GM18907 (cell line): ENCODE data around the gene CDH4.

ENCODE experiments used
- ATAC-seq: cut with Tn5 transposase; IDR thresholded peaks from one replicate; pipeline ENCODE4 v1.9.1; 2021; ENCODE audit warnings: mild to moderate bottlenecking, moderate library complexity; ENCODE audit not compliant: unreplicated experiment

CDH4 gene

GRCh38 chr20:61322151-61322865 lies 70.2 kb downstream of the CDH4 start:
- ATAC-seq, result no peak

- no peak for ATAC-seq
Measured at GRCh38 chr20:61324906-61325305, 72.8 kb downstream of the CDH4 start.

GRCh38 chr20:61325718-61326117 lies 73.7 kb downstream of the CDH4 start:
- no peak for ATAC-seq

GRCh38 chr20:61328911-61329558 lies 77.0 kb downstream of the CDH4 start:
- ATAC-seq, result peak; percentile 81

- no peak for ATAC-seq
Measured at GRCh38 chr20:61330441-61330840, 78.4 kb downstream of the CDH4 start.

GRCh38 chr20:61331543-61331942 lies 79.5 kb downstream of the CDH4 start:
- no peak for ATAC-seq

- ATAC-seq, result no peak
Measured at GRCh38 chr20:61332016-61332975, 80.2 kb downstream of the CDH4 start.

GRCh38 chr20:61333484-61334108 lies 81.5 kb downstream of the CDH4 start:
- no peak for ATAC-seq

GRCh38 chr20:61340157-61340556 lies 88.1 kb downstream of the CDH4 start:
- no peak for ATAC-seq

GRCh38 chr20:61341605-61342004 lies 89.5 kb downstream of the CDH4 start:
- no peak for ATAC-seq

- ATAC-seq, result no peak
Measured at GRCh38 chr20:61343934-61344333, 91.9 kb downstream of the CDH4 start.

- ATAC-seq, result no peak
Measured at GRCh38 chr20:61345656-61346055, 93.6 kb downstream of the CDH4 start.

- ATAC-seq, result no peak
Measured at GRCh38 chr20:61346996-61347395, 94.9 kb downstream of the CDH4 start.

GRCh38 chr20:61347443-61347842 lies 95.4 kb downstream of the CDH4 start:
- no peak for ATAC-seq

GRCh38 chr20:61349447-61350165 lies 97.5 kb downstream of the CDH4 start:
- no peak for ATAC-seq

- no peak for ATAC-seq
Measured at GRCh38 chr20:61350500-61351250, 98.6 kb downstream of the CDH4 start.

GRCh38 chr20:61352346-61353260 lies 100.5 kb downstream of the CDH4 start:
- no peak for ATAC-seq

- ATAC-seq, result no peak
Measured at GRCh38 chr20:61353261-61354000, 101.4 kb downstream of the CDH4 start.
